HG02973 (cell line): Measurements from ENCODE around the gene IL20RB.
"Not testable (repeated sequence)": the region's sequence is repeated elsewhere in the genome, so short reads cannot be mapped to it uniquely, and the experiment has no call there.

Experiments
- ATAC-seq: cut with Tn5 transposase; IDR thresholded peaks from one replicate; pipeline ENCODE4 v1.9.1; 2021; ENCODE audit warnings: moderate library complexity; ENCODE audit not compliant: unreplicated experiment

The IL20RB gene

DNA sequence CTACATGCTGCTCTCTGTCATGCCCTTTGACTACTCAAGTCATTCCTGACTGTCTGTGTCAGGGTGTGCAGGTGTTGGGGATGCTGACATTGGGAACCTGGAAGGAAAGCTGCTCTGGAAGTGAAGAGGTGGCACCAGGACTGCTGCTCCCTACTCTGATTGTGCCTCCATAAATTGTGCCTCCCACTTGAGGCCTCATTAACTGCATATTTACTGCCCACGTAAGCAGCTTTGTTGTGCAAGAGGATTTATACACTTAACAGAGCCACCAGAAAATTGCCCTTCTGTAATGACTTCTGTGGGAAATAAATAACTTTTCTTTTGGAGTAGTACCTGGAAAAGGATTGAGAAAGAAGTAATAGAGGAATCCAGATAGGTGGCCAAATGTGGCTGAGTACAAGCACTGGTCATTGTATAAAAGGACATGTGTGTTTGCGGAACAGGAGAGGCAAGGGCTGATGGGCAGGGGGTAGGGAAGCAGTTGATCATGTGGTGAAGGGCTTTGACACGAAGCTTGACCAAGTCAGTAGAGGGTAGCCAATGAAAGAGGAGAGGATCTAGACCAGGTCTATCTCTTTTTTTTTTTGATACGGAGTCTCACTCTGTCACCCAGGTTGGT is 24.8 kb downstream of the IL20RB start:
- no peak for ATAC-seq

DNA sequence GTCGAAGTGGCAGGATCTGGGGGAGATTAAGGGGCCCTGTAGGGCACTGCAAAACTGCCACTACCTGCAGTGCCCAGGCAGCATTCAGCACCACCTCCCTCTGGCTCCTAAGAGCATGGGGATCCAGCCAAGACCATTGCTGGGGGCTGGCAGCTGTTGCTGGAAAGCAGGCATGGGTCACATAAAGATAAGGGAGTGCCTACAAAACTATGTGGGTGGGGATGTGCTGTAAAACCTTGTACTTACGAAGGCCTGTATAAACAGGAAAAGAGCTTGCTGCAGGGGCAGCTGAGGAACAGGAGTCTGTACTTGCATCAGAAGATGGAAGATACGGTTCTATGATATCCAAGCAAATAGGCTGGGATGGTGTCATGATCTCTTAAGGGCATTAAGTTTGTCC is 27.1 kb downstream of the IL20RB start:
- no peak for ATAC-seq

- not testable (repeated sequence) for ATAC-seq
Observed at GRCh38 chr3:136987398-136987980, 29.7 kb downstream of the IL20RB start.

- ATAC-seq = no peak
Observed at GRCh38 chr3:136988651-136989050, 30.9 kb downstream of the IL20RB start.

DNA sequence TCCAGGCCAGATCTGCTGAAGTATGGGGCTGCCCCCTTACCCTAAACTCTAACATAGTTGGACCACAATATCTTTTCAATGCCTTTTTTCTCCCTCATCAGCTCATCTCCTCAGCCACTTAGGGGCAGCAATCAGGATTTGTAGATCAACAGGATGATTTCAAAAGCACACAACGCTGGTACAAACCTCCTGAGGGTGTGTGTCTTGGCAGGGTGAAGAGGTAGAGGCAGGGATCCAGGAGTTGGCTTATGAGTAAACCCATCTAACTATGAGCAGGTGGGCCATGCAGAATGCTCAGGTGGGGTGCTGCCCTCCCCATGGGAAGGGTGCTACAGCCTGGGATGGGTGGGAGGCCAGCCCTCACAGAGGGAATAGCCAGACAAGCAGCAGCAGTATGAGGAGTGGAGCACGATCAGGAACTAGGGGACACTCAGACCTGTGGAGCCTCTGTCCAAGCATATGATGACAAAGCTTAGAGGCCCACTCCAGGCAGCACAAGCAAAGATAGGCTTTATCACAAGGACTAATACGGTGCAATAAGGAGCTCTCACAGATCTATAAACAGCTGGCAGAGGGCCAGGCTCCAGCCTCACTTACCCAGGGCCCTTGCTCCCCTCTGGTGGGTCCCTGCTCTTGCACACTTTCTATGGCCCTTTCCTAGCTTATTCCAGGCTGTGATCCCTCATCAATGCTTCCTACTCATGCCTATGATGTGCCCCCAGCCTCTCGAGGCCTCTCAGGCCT is 32.2 kb downstream of the IL20RB start:
- no peak for ATAC-seq

GRCh38 chr3:136990826-136991225 is 33.0 kb downstream of the IL20RB start:
- ATAC-seq = no peak

- ATAC-seq = no peak
Observed at GRCh38 chr3:136992115-136992514, 34.3 kb downstream of the IL20RB start.

GRCh38 chr3:136994772-136995516 is 37.2 kb downstream of the IL20RB start:
- ATAC-seq = no peak

GRCh38 chr3:136995652-136996051 is 37.9 kb downstream of the IL20RB start:
- no peak for ATAC-seq

GRCh38 chr3:137000039-137000438 is 42.3 kb downstream of the IL20RB start:
- ATAC-seq = no peak

- ATAC-seq = not testable (repeated sequence)
Observed at GRCh38 chr3:137007376-137007775, 49.6 kb downstream of the IL20RB start.

GRCh38 chr3:137008131-137008530 is 50.3 kb downstream of the IL20RB start:
- ATAC-seq = no peak

- no peak for ATAC-seq
Observed at GRCh38 chr3:137008976-137009375, 51.2 kb downstream of the IL20RB start.

DNA sequence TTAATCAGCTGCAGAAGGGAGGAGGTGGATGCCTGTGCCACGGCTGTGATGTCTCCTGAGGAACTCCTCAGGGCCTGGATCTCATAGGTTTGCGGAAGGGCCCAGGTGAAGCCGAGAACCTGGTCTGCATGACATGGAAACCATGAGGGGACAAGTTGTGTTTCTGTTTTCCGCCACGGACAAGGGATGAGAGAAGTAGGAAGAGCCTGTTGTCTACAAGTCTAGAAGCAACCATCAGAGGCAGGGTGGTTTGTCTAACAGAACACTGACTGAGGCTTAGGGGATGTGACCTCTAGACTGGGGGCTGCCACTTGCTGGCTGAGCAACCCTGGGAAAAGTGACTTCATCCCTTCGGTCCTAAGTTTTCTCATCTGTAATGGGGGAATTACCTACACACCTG is 52.4 kb downstream of the IL20RB start:
- no peak for ATAC-seq

- no peak for ATAC-seq
Observed at GRCh38 chr3:137011153-137011552, 53.4 kb downstream of the IL20RB start.

DNA sequence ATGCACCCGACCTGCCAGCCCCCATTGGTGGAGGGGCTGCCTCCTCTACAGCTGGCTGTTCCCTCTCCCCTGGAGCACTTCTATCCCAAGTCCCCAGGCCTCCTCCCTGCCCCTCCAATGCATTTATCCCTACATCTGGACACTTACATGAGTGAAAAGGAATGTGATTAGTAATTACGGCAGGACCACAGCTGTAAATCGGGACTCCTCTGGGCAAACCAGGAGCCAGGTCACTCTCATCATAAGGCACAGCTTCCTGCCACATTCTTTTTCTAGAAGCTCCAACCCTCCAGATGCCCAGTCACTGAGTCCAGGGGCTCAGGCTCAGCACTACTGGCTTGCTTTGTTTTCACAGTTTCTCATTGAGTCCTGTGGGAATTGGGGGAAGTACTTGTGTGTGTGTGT is 54.3 kb downstream of the IL20RB start:
- no peak for ATAC-seq

DNA sequence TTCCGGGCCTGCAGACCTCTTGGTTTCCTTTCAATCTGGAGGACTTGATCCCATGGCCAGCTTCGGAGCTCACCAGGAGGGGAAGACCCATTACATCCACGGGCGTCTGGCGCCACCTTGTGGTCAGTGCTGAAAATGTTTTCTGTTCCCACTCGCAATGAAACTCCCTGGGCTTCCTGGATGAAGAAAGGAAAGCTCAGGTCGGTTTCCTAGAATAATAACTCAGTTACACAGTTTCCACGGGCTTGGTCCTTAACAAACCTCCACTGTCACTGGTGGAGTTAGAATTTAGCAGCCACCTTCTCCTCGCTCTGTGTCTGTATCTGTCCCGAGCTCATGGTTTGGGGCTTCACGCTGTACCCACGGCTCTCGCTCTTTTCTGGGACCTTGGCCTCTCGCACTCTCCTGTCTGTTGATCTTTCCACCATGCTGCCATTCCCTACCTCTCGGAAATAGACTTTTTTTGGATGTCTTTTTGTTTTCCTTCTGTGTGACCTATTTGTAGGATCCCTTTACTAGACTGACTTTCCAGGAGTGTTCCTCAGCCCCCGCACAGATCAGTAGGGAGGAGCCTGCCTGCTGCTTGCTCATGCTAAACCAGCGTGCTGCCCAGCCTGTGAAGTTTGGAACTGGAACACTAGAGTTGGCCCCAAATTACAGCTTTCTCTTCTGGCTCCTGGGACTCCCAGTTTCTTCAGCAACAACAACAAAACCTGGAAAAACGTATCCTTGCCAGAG is 56.3 kb downstream of the IL20RB start:
- peak; percentile 76 for ATAC-seq

- ATAC-seq = not testable (repeated sequence)
Observed at GRCh38 chr3:137017316-137017715, 59.5 kb downstream of the IL20RB start.

DNA sequence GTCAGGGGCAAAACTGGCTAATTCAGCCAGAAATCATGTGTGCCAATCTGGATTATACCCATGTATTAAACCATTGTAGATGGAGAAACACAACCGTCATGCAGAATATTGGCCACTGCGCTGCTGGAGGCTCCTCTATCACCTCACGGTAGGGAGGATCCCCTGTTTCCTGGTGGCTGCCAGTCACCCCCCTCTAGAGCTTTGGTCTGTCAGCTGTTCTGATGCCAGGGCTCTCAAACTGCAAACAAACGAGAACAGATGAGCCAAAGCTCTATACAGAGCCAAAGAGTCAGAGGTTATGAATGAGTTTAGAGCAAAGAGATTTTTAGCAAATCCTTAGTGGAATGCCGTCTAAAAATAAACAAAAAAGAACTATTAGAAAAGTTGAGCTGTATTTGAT is 62.5 kb downstream of the IL20RB start:
- ATAC-seq = no peak

- no peak for ATAC-seq
Observed at GRCh38 chr3:137020888-137021287, 63.1 kb downstream of the IL20RB start.

DNA sequence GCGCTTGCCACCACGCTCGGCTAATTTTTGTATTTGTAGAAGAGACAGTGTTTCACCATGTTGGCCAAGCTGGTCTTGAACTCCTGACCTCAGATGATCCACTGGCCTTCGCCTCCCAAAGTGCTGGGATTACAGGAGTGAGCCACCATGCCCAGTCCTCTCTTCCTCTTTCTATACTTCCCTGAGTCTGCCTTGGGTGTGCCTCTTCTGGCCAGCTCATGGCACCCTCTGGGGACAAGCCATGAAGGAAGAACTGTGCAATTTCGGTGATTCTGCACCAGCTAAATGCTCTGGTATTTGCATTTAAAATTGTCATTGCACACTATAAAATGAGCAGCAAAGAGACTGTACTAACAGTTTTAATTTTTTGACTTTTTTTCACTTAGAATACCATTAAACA is 66.6 kb downstream of the IL20RB start:
- ATAC-seq = no peak
